OCI-LY3 (cell line): ENCODE measurements around the gene PPP4R3A.

Experiments used
- EZH2phosphoT487 ChIP-seq: fragments of 200-600 bp; shearing (Covaris generic); IDR thresholded peaks from 2 replicates; pipeline ENCODE4 v1.6.1; 2018; ENCODE audit warnings: antibody characterized with exemption, mixed run types, low read depth
- TF ChIP-seq, protein P1 (sequence below): fragments of 200-600, 300-600 bp; sonication (generic); IDR thresholded peaks from 2 replicates; pipeline ENCODE4 v1.5.1; 2014; ENCODE audit warnings: antibody characterized with exemption, low read length, low read depth

DNA sequence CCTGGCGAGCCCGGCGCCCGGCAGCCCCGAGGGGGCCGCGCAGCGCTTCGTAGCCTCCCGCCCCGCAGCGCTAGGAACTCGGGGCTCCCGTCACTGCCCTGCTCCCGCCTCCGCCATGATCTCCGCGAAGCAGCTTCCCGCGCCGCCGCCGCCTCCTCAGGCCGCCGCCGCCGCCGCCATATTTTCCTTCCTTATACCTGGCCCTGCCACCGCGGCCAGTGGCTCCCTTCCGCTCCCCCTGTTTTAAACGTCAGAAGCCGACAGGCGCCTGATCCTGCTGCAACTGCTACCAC is 286 bp downstream of the PPP4R3A start:
- TF ChIP-seq, protein P1, sequence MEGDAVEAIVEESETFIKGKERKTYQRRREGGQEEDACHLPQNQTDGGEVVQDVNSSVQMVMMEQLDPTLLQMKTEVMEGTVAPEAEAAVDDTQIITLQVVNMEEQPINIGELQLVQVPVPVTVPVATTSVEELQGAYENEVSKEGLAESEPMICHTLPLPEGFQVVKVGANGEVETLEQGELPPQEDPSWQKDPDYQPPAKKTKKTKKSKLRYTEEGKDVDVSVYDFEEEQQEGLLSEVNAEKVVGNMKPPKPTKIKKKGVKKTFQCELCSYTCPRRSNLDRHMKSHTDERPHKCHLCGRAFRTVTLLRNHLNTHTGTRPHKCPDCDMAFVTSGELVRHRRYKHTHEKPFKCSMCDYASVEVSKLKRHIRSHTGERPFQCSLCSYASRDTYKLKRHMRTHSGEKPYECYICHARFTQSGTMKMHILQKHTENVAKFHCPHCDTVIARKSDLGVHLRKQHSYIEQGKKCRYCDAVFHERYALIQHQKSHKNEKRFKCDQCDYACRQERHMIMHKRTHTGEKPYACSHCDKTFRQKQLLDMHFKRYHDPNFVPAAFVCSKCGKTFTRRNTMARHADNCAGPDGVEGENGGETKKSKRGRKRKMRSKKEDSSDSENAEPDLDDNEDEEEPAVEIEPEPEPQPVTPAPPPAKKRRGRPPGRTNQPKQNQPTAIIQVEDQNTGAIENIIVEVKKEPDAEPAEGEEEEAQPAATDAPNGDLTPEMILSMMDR = no peak
- no peak for TF ChIP-seq EZH2phosphoT487
